ENCODE results near the gene DACH1. TPM values are rescaled to one million over a fixed set of nuclear protein-coding genes. Genes with fewer than 3 reads are reported as not detected.

DACH1 gene
- total RNA-seq, 1 experiment from 2014 or later, result not detected

- intact Hi-C loops (cut with micrococcal nuclease), result no loop called here
- no peaks in the 10 kb centered on the region for H3K4me1 ChIP-seq (ENCODE audit: insufficient read depth, low read length)
- H3K4me3 ChIP-seq (ENCODE audit: low read length), result no peak overlapping the region
- no peaks in the 10 kb centered on the region for H3K27me3 ChIP-seq (ENCODE audit: low read length)
- no peak overlapping the region for H3K27ac ChIP-seq (ENCODE audit: low read length)
- H3K9ac ChIP-seq (ENCODE audit: low read length), result no peak overlapping the region
- no peaks in the 10 kb centered on the region for H3K36me3 ChIP-seq (ENCODE audit: low read depth, low read length)
- CTCF ChIA-PET, result no interaction called here
- POLR2A ChIA-PET (ENCODE audit: unreplicated experiment), result no interaction called here
- DNase-seq (no peak), ATAC-seq (no peak)
- no peak for TF ChIP-seq EZH2phosphoT487 (IDR thresholded peaks at IDR 0.05; ENCODE audit: borderline replicate concordance, low read length)
- TF ChIP-seq CTCF (conservative IDR thresholded peaks at IDR 0.05; ENCODE audit: low read depth, low read length), result no peak
- TF ChIP-seq EZH2 (IDR thresholded peaks at IDR 0.05; ENCODE audit: low read length, unreplicated experiment), result no peak
- no peaks in the 10 kb centered on the region for H3K9me2 ChIP-seq (replicated peaks; ENCODE audit: low read length)
- no peak overlapping the region for H2AFZ ChIP-seq (ENCODE audit: low read length)
- H3K79me2 ChIP-seq (ENCODE audit: low read length), result no peaks in the 10 kb centered on the region
- H3K9me3 ChIP-seq (ENCODE audit: low read length), result no peaks in the 10 kb centered on the region
- H4K20me1 ChIP-seq (ENCODE audit: low read length), result no peaks in the 10 kb centered on the region
- no TSS peak for BruUV-seq (replicated peaks)
- no peaks in the 10 kb centered on the region for H3F3A ChIP-seq (ENCODE audit: low read length, unreplicated experiment)
- no peak overlapping the region for H3K4me2 ChIP-seq (ENCODE audit: low read length)
Measured at GRCh38 chr13:71727042-71727441, 140.0 kb downstream of the DACH1 start.

- H3K27me3 ChIP-seq (ENCODE audit: low read length), result no peaks in the 10 kb centered on the region
Measured at GRCh38 chr13:71722206-71722605, 144.8 kb downstream of the DACH1 start.

GRCh38 chr13:71721104-71721503 is 145.9 kb downstream of the DACH1 start:
- H3K9me3 ChIP-seq (ENCODE audit: low read length), result no peaks in the 10 kb centered on the region
- no peak for ATAC-seq
- DNase-seq, result no peak
- ChIA-PET CTCF (no interaction called here), POLR2A (ENCODE audit: unreplicated experiment) (no interaction called here)
- H3K9me2 ChIP-seq (replicated peaks; ENCODE audit: low read length), result no peaks in the 10 kb centered on the region
- no peaks in the 10 kb centered on the region for H3K27me3 ChIP-seq (ENCODE audit: low read length)
- no peaks in the 10 kb centered on the region for H3K79me2 ChIP-seq (ENCODE audit: low read length)
- TF ChIP-seq CTCF (conservative IDR thresholded peaks at IDR 0.05; ENCODE audit: low read depth, low read length) (no peak), EZH2phosphoT487 (IDR thresholded peaks at IDR 0.05; ENCODE audit: borderline replicate concordance, low read length) (no peak), EZH2 (IDR thresholded peaks at IDR 0.05; ENCODE audit: low read length, unreplicated experiment) (no peak)
- no peak overlapping the region for H3K4me2 ChIP-seq (ENCODE audit: low read length)
- no peak overlapping the region for H3K27ac ChIP-seq (ENCODE audit: low read length)
- H3K4me3 ChIP-seq (ENCODE audit: low read length), result no peak overlapping the region
- no peak overlapping the region for H2AFZ ChIP-seq (ENCODE audit: low read length)
- BruUV-seq (replicated peaks), result no TSS peak
- H3K9ac ChIP-seq (ENCODE audit: low read length), result no peak overlapping the region
- H4K20me1 ChIP-seq (ENCODE audit: low read length), result no peaks in the 10 kb centered on the region
- no peaks in the 10 kb centered on the region for H3K4me1 ChIP-seq (ENCODE audit: insufficient read depth, low read length)
- no peaks in the 10 kb centered on the region for H3K36me3 ChIP-seq (ENCODE audit: low read depth, low read length)
- no peaks in the 10 kb centered on the region for H3F3A ChIP-seq (ENCODE audit: low read length, unreplicated experiment)
- intact Hi-C loops (cut with micrococcal nuclease), result no loop called here

More at GRCh38 chr13:71722206-71722605, 144.8 kb downstream of the DACH1 start:
- no peak for ATAC-seq
- no peak overlapping the region for H3K27ac ChIP-seq (ENCODE audit: low read length)
- no peak overlapping the region for H3K9ac ChIP-seq (ENCODE audit: low read length)
- intact Hi-C loops (cut with micrococcal nuclease), result no loop called here
- no peaks in the 10 kb centered on the region for H3K9me2 ChIP-seq (replicated peaks; ENCODE audit: low read length)
- H3K36me3 ChIP-seq (ENCODE audit: low read depth, low read length), result no peaks in the 10 kb centered on the region
- ChIA-PET CTCF (no interaction called here), POLR2A (ENCODE audit: unreplicated experiment) (no interaction called here)
- no peak overlapping the region for H3K4me2 ChIP-seq (ENCODE audit: low read length)
- no peak overlapping the region for H3K4me3 ChIP-seq (ENCODE audit: low read length)
- H3F3A ChIP-seq (ENCODE audit: low read length, unreplicated experiment), result no peaks in the 10 kb centered on the region
- TF ChIP-seq EZH2phosphoT487 (IDR thresholded peaks at IDR 0.05; ENCODE audit: borderline replicate concordance, low read length) (no peak), EZH2 (IDR thresholded peaks at IDR 0.05; ENCODE audit: low read length, unreplicated experiment) (no peak), CTCF (conservative IDR thresholded peaks at IDR 0.05; ENCODE audit: low read depth, low read length) (no peak)
- BruUV-seq (replicated peaks), result no TSS peak
- DNase-seq, result no peak
- H3K79me2 ChIP-seq (ENCODE audit: low read length), result no peaks in the 10 kb centered on the region
- no peaks in the 10 kb centered on the region for H4K20me1 ChIP-seq (ENCODE audit: low read length)
- no peaks in the 10 kb centered on the region for H3K9me3 ChIP-seq (ENCODE audit: low read length)
- H3K4me1 ChIP-seq (ENCODE audit: insufficient read depth, low read length), result no peaks in the 10 kb centered on the region
- H2AFZ ChIP-seq (ENCODE audit: low read length), result no peak overlapping the region

Measured in PC-3 (cell line).